ENCODE measurements around the gene PPP1CA.
A peak's percentile ranks its signal among the peaks of the same experiment; 100 is the strongest.
"Not testable (repeated sequence)": the region's sequence is repeated elsewhere in the genome, so short reads cannot be mapped to it uniquely, and the experiment has no call there.

PPP1CA gene

DNA sequence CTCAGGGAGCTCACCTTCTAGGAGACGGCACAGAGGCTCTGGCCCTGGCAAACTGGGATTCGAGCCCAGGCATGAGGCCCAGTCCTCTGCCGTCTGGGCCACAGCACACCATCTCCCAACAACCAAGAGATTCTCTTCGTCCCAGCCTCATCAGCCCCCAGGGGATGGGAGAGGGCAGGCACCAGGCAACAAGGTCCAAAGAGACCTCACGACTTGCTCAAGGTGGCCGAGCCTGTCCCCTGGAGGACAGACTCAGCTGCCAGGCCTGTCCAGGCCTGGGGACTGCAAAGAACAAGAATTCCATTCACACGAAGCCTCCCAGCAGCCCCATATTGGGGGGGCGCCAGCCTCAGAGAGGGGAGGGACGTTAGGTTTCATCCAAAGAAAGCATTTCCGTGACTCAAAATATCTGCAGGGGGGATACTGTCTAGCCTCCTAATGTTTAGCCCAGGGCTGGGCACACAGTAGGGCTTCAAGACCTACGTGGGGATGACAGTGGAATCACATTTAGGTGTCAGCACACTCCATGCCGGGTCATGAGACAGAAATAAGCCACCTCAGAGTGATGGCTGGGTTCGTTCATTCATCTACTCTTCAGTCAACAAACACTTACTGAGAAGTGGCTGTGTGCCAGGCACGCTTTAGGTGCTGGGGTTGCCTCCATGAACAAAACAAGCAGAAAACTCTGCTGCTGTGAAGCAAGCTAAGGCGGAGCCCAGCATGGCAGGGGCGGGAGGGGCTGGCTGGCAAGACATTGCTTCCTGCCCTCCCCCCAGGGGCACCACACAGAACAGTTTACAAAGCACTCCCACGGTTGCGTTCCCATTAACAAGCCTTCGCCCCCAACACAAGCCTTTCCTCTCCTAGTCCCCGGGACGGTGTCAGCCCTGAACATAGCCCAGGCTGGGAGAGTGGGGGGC, 15.0 kb upstream of the PPP1CA start:
- peak; percentile 84 for DNase-seq

GRCh38 chr11:67415501-67416304, 14.0 kb upstream of the PPP1CA start, which contains the start of gene CARNS1:
Gene CARNS1 (plus strand): TSS chr11:67415678. CDS start chr11:67416200, 522 bp downstream.
- no peak for DNase-seq

DNA sequence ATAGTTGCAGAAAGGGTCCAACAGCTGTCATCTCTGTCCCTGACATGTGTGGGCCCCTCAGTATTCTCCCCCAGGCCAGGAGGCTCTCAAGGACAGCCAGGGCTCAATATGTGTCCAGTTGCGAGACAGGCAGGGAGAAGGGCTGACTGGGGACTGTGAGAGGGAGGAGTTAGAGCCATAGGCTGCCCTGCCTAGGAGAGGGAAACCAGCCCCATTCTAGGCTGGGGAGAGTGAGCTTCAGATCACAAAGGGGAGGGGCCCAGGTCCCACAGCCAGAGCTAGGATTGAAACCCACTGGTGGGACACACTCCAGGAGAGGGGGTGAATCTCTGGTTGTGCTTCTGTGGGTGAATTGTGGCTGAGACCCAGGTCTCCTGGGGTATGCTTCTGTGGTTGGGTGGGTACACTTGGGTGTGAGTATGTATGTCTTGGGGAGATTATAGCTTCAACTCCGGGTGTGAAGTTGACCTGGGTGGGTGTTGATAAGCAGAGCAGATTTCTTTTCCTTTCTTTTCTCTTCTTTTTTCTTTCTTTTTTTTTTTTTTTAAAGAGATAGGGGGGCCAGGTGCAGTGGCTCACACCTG, 11.7 kb upstream of the PPP1CA start:
- no peak for DNase-seq

DNA sequence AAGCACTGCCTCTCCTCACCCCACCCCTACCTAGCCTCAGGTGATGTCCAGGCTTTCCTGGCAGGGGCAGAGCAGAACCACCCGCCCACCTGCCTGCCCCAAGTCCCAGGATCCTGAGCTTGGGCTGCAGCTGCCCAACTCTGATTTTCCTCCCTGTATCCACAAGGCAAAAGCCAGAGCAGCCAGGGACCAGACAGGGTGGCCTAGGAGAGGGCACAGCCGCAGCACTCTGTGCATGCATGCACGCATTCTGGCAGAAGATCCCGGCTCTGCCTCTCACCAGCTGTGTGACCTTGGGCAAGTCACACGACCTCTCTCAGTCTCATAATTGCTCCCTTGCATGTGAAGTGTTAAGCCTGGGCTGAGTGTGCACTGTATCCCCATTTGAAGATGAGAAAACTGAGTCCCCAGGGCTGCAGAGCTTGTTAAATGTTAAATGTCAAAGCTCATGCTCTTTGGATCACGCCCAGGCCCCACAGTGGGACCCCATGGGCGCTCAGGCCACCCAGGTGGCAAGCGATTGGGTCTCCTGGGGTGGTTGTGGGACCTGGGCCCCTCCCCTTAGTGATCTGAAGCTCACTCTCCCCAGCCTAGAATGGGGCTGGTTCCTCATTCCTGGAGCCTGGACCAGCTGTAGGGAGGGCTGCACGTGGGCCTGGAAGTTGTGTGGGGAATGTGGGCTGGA, 11.0 kb upstream of the PPP1CA start:
- no peak for DNase-seq

DNA sequence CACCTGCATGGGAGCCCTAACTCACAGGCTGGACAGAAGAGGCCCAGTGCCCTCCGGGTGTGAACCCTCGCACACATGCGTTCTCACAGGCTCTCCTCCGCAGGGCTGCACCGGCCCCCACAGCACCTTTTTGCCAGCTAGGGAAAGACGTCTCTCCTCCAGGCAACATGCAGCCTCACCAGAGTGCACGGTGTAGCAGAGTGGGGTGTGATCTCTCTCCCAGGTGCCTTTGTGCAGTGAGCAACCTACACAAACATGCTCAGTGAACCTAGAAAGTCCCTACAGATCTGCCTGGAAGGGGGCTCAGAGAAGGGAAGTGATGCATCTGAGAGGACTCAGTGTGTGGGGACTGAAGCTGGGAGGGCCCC, 10.1 kb upstream of the PPP1CA start:
- DNase-seq = no peak

GRCh38 chr11:67410984-67411784, 9.5 kb upstream of the PPP1CA start:
- DNase-seq = no peak

GRCh38 chr11:67410369-67410831, 8.7 kb upstream of the PPP1CA start:
- DNase-seq = no peak

DNA sequence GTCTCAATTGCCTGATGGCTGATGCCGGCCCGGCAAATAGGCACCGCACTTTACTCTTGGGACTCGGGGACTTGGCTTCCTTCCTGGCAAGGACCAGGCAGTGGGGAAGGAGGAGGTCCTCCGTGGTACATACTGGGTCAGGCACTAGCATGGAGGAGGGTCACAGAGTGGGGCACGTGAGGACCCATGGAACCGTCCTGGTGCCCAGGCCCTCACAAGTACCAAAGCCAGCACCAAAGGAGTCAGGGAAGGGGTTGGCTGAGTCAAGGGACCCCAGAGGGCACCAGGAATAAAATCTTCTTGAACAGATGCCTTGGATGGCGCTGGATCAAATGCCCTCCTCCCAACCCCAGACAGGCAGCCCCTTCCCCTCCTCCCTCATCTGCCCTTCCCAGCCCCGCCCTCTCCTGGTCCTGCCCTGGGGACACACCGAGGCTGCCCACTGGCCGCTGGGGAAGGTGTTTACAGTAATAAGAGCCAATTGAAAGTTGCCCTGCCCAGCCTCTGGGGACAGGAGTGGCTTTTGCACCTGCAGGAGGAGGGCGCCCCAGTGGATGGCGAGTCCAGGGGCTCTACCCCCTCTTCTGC, 8.2 kb upstream of the PPP1CA start:
- DNase-seq = peak; percentile 67

DNA sequence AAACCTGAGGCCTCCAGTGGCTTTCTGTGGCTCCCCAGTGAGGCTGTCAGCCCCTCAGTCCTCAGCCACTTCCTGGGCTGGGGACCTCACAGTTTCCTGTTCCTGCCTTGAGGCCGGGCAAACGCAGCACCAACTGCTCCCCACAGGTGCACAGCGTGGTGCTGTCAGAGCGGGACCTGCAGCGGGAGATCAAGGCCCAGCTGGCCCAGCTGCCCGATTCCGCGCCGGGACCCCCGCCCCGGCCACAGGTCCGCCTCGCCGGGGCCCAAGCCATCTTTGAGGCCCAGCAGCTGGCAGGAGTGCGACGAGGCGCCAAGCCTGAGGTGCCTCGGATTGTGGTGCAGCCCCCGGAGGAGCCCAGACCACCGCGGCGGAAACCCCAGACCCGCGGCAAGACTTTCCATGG, 7.6 kb upstream of the PPP1CA start:
- no peak for DNase-seq

- no peak for DNase-seq
These were observed 7.0 kb upstream of the PPP1CA start for GRCh38 chr11:67408437-67409200.

DNA sequence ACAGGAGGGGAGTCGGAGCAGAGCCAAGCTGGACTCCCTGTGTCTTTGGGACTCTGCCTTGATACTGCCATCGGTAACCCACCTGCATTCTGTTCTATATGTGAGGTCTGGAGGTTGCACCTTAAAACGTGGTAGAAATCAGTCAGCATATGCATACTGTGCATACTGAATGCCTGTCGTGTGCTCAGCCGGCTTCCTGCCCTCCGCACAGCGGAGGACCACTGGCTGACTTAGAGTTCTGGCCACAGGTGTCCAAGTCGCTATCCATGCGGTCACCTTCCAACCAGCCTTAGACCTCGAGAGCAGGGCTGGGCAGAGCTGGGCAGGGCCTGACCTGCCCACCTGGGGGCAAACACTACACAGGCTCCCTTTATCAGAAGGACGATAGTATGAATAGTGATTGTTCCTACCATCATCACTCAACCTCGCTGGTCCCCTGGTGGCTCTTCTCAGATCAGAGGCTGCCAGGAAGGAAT, 6.1 kb upstream of the PPP1CA start:
- DNase-seq = no peak

DNA sequence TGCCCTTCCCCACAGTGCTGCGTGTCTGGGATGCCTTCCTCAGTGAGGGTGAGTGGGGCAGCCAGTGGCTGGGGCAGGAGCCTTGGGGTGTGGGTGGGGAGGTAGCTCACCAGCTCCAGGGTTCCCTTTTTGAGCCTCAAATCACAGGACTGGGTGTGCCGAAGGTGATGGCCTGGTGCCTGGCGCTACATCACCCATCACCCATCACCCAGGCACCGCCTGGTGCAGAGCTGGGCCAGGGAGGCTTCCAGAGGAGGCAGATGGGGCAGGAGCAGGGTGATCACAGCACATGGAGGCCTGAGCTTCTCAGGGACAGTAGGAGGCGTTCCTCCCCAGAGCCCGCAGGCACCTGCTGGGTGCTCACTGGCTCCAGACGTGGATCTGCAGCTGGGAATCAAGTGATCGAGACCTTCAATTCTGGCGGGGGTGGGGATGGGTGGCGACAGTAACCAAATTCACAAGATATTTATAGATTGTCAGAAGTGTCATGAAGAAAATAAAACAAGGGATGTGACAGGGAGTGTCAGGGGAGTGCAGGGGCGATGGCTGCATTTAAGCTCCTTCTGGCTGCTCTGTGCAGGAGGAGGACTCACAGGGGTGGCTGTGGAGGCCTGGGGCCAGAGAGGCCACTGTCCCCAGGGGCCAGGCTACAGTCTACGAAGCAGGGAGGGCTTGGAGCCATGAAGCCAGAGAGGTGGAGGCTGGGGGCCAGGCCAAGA, 5.5 kb upstream of the PPP1CA start:
- no peak for DNase-seq

DNA sequence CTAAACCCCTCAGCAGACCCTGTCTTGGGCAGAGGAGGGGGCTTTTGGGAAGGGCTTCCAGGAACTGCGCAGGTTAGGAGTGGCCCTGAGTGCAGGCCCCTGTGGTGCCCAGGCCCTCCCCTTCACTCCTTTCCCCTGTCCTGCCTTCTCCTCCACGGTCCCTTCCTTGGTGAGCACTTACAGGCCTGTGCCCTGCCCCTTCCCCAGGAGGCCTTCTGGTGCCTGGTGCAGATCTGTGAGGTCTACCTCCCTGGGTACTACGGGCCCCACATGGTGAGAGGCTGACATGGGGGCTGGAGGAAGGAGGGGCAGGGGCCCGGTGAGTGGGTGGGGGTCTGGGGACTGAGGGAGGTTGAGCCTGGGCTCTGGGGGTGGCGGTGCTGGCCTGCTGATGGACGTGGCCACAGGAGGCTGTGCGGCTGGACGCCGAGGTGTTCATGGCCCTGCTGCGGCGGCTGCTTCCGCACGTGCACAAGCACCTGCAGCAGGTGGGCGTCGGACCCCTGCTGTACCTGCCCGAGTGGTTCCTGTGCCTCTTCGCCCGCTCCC, 4.8 kb upstream of the PPP1CA start:
- no peak for DNase-seq

DNA sequence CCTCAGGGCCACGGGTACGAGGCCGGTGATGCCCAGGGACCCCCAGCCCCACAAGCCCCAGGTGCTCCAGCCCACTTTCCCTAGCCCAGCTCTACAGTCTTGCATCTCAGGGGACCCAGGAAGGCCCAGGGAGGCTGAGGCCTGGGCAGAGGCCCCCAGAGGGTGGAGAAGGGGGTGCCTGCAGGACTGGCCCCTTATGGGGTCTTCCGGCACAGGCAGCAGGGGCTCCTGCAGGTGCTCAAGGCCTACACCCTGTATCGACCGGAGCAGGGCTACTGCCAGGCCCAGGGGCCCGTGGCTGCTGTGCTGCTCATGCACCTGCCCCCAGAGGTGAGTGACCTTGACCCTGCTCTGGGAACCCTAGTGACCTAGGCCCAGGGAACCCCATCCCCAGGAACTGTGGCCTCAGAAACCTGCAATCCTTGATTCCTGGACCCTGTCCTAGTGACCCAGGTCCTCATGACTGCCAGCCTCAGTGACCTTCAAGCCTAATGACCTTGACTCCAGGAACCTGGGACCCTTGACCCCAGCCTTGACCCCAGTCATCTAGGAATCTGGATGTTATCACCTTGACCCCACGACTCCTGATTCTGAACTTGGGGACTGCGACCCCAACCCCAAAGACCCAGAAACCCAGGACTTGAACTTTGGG, 4.2 kb upstream of the PPP1CA start:
- no peak for DNase-seq

DNA sequence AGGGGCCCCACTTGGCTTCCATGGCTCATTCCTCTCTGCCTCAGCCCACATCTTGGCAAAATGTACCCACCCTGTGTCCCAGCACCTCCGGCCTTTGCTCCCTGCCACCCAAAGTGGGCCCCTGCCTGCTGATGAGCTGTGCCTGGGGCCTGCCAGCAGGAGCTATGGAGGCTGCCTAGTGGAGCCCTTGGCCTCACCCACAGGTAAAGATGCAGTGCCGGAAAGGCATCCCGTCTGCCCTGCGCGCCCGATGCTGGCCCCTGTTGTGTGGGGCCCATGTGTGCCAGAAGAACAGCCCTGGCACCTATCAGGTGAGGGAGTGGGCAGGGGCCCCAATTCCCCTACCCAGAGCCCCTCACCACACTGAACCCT, 3.5 kb upstream of the PPP1CA start:
- DNase-seq = no peak

DNA sequence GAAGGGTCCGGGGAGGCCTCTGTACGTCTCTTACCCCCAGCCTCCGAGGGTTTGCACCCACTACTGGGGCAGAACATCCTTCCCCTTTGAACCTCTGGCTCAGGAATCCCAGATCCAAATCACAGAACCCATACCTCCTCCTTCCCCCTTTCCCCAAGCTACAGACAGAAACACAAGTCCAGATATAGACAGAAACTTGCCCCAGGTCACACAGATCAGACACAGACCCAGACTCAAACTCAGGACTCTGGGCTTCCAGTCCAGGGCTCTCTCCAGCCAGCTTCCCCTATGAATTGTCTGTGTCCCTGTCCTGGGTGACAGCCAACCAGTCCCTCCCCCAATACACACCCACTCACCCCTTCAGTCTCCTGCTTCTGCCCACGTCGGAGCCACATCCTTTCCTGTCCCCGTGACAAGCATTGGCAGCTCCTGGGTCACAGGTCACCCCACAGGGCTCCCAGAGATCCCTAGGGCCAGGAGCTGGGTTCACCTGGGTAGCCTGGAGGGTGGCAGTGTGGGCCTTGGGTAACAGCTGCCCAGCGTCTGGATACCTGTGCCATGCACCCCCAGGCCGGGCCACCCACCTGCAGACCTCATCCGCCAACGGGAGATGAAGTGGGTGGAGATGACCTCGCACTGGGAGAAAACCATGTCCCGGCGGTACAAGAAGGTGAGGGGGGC, 3.0 kb upstream of the PPP1CA start:
- DNase-seq = no peak

- not testable (repeated sequence) for DNase-seq
These were observed 1.4 kb upstream of the PPP1CA start for GRCh38 chr11:67403085-67403484.

- not testable (repeated sequence) for DNase-seq
These were observed 658 bp upstream of the PPP1CA start for GRCh38 chr11:67402192-67402839.

All from DMS153 (cell line).